ENCODE measurements around the gene EEFSEC.

DNA sequence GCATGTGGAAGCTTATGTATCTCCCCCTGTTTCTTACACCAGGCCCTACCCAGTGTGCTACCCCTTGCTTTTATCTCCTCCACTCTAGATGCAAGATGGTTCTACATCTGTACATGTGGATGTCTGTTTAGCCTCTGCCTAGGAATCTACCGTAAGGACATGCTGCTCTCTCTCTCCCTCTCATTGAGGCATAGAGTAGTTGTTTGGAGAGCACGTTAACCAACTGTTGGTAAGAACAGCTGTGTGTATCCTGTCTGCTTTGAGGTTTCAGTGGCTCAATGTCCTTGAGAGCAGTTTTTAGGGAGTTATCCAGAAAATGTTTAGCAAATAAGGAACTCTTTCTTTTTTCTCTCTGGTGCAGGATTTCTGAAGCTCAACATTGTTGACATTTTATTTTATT is 160.7 kb downstream of the EEFSEC start:
- TF ChIP-seq, protein P1, sequence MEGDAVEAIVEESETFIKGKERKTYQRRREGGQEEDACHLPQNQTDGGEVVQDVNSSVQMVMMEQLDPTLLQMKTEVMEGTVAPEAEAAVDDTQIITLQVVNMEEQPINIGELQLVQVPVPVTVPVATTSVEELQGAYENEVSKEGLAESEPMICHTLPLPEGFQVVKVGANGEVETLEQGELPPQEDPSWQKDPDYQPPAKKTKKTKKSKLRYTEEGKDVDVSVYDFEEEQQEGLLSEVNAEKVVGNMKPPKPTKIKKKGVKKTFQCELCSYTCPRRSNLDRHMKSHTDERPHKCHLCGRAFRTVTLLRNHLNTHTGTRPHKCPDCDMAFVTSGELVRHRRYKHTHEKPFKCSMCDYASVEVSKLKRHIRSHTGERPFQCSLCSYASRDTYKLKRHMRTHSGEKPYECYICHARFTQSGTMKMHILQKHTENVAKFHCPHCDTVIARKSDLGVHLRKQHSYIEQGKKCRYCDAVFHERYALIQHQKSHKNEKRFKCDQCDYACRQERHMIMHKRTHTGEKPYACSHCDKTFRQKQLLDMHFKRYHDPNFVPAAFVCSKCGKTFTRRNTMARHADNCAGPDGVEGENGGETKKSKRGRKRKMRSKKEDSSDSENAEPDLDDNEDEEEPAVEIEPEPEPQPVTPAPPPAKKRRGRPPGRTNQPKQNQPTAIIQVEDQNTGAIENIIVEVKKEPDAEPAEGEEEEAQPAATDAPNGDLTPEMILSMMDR (conservative IDR thresholded peaks at IDR 0.05), result no peak
- no peak for TF ChIP-seq ZFX (IDR thresholded peaks at IDR 0.05)
